Hindlimb muscle (tissue), 1 donor: Measurements from ENCODE around the gene GNG13. TPM values are rescaled to one million over a fixed set of nuclear protein-coding genes. Genes with fewer than 3 reads are reported as not detected.

Experiments
- DNase-seq: peaks from one replicate; pipeline ENCODE4 v3.0.0-alpha.2; 2013
- polyA plus RNA-seq: library from polyadenylated mRNA; unstranded; fragments of 120-200 nt; gene quantifications from one replicate; pipeline ENCODE4 v1.2.1, GENCODE V29; 2013; ENCODE audit not compliant: insufficient read length

GNG13 gene
- polyA plus RNA-seq, 1 donor: not detected

DNA sequence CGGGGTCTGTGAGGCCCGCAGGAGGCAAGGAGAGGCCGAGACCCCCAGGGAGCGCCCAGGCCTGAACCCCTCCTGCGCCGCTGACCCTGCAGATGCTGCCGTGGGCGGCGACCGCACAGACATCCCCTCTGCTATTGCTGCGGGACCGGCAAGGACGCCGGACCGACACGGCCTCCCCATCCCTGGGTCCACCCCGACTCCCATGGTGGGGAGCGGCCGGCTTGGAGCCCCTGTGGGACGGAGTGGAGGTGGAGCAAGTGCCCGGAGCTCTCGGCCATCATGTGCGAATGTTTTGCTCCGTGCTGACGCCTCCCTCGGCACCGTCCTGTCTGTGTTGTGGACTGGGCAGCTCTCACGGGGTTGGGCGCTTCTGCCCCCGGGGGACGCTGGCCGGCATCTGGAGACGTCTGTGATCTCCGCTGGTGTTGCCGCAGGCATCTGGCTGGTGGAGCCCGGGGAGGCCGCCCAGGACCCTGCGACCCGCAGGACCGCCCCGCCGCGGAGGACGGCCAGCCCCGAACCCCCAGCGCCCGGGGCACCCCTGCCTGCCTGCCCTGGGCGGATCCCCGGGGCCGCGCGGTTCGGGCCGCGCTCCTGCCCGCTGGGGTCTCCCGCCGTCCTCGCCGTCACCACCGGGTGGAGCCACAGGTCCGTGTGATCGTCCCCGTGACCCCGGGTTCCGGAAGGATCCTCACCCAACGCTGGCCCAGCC lies 12.8 kb upstream of the GNG13 start:
- DNase-seq: peak; percentile 46

- no peak for DNase-seq
Measured at GRCh38 chr16:808085-808386, 7.5 kb upstream of the GNG13 start.

GRCh38 chr16:807347-808084 lies 7.0 kb upstream of the GNG13 start:
- peak; percentile 95 for DNase-seq

GRCh38 chr16:805474-805873 lies 4.9 kb upstream of the GNG13 start:
- no peak for DNase-seq

DNA sequence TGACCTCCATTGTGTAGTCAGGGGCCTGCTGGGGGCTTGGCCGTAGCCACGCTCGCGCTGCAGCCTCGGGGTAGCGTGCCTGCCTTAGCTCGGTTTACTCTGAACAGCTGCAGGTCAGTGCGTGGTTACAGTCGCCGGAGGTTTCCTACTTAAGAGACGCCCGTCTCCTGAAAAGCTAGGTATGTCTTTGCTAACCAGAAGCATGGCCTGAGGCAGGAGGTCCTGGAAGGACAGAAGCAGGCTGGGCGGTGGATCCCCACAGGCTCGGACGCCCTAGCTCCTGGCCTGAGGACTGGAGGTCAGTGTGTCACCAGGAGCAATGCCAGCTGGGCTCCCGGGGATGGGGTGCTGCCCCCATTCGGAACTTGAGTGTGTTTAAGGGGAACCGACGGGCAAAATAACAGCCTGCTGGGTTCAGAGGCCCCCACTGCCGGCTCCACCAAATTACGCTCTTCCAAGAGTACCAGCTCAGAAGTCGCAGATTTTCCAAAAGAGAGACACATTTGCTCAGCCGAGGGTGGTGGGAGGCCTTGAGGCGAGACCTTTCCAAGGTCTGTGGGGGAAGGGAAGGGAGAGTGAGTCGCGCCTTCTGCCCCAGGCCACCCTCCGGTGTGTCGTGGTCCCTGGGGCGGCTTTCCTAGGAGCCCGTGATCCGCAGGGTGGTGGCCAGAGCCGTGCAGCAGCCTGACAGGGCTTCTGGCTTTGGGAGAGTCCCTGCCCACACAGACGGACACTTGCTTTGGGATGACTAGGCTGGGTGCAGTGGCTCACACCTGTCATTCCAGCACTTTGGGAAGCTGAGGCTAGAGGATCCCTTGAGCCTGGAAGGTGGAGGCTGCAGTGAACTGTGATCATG lies 3.9 kb upstream of the GNG13 start:
- no peak for DNase-seq

DNA sequence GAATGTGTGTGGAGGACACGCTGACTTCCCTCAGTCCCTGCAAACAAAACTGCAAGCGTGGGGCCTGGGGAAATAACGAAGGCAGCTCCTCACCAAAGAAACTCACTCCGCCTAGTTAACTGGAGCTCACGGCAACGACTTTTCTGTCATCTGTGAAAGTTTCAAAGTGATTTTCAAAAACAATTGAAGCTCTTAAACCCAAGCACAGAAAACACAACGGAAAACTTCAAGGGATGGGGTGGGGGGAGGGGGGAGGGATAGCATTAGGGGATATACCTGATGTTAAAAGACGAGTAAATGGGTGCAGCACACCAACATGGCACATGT lies 3.2 kb upstream of the GNG13 start:
- DNase-seq: no peak

DNA sequence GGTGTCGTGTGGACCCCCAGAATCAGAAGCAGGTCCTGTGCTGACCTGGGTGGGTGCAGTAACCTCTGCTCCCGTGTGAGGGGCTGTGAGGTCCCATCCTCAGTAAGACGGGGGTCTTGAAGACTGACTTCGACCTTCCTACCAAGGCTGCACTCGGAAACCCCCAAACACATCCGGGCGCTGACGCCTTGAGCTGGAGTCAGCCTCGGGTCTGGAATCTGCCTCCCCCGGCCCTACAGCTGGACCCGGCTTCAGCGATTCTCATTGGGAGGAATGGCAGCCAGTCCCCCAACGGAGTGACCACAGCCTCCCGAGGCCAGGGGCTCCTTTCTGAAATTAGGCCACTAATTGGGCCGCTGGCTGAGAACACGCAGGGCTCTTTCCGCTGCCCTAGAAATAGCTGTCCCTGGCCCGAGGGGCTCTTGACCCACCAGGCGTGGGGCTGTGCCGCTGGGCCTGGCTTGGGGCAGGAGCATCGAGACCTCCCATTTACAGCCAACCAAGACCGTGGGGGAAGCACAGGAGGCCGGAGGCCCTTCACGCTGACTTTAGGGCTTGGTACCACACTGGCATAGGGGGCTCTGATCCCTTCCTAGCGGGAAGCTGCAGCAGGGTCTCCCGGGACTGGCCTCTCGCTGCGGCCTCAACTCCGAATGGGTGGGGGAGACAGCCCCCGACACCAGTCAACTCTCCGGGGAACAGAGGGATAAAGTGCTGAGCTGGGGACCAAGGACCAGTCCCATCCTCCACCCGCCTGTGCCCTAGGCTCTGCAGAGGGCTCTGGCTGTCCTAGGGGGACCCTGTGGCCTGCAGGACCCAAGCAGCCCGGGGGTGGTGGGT lies 2.6 kb upstream of the GNG13 start:
- no peak for DNase-seq

- no peak for DNase-seq
Measured at GRCh38 chr16:802461-802860, 1.9 kb upstream of the GNG13 start.

DNA sequence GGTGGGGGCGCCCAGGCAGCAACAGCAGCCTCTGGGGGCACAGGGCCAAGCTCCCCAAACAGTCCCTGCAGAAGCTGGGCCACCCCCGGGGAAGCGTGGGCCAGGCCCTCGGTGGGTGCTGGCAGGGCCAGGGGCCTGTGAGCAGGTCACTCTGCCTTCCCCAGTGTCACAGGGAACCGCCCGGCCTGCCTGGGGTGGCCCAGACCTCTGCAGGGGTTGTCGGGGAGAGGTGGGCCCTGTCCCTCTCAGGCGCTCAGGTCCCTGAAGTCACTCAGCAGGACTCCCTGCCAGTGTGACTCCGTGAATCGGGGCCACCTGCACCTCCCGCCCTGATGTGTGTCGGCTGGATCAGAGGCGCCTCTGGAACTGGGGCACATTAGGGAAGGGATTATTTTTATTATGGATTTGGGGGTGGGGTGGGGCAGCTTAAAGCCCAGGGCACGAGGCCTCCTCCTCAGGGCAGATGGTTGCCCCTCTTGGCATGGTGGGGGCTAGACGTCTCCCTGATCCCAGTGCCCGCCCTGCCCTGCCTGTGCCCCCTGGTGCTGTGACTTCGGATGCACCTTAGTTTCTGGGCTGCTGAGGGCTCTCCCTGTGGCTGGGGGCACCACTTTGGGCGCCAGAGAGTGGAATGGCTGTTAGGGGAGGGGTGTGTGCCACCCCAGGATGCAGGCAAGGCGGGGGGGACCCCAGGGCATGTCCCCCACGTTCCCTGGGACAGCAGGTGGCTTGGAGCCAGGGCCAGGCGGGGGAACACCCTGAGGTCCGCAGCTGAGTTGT lies 1.2 kb upstream of the GNG13 start:
- DNase-seq: no peak

DNA sequence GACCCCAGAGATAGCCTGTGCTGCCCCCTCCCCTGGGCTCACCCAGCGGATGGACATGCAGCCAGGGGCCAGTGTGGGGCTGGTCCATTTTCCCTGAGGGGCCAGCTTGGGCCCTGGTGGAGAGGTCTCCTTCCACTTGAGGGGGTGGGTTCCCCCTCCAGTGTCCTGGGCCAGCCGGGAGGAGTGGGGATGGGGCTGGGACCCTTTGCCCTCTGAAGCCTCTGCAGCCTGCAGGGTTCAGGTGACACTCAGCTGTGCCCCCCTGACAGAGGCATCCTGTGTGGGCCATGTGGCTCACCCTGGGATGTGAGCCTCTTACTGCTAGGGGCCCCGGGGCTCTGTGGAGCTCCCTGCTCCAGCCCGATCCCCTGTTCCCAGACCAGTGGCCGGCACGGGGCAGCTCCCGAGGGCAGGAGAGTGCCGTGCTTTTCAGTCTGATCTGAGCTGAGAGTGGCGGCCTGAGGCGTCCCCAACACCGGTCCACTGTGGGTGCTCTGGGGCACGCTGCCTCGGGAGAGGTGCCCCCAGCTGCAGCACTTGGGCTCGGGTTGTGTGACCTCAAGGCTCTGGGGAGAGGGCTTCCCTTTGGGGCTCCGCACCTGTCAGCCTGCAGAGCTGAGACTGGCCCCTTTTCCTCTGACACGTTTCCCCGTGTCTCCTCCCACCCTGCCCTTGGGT lies 439 bp upstream of the GNG13 start:
- DNase-seq: no peak

DNA sequence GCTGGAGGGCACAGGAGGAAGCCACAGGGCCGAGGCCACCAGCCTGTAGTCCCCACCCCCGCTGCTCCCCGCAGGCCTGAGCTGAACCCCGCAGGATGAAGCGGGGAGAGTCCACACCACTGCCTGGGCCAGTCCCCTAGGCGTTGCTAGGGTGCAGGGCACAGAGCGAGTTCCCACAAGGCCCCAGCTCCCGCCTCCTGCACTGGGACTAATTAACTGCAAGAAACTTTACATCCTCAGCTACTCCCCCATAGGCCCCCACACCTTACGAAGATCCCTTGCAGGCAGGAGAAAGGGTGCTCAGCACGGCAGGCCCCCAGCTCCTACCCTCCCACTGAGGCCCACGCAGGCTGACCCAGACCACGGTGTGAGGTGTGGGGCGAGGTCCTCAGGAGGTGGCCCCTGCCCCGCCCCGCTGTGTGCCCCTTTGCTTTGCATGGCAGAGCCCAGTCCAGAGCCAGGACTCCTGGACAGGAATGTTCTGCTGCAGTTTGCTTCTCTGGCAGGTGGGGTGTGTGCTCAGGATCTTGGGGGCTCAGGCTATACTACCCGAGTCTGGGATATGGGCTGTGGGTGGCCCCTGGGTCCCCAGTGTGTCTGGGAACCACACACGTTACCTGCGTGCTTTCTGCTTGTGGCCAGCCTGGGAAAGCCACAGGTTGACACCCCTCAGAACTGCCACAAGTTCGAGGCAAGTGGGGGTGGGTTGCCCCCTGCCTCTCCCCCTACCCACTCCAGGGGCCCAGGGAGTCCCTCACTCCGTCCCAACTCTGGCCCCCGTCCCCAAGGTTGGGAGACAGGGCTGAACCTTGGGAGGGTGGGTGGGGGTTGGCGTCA lies 1.2 kb downstream of the GNG13 start:
- no peak for DNase-seq

DNA sequence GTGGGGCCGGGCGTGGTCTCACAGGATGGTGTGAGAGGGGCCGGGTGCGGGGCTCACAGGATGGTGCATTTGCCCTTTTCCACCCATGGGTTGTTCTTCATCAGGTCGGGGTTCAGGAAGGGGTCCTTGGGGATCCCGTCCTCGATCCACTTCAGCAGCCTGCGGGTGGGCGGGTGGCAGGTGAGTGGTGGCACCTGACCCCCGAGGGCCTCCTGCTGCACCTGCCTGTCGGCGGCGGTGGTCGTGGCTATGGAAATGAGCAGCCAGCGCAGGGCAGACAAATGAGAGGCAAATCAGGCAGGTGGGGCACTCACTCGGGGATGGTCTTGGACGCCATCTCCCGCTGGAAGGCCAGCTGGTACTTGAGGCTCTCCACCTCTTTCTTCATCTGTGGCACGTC lies 1.9 kb downstream of the GNG13 start:
- DNase-seq: no peak

DNA sequence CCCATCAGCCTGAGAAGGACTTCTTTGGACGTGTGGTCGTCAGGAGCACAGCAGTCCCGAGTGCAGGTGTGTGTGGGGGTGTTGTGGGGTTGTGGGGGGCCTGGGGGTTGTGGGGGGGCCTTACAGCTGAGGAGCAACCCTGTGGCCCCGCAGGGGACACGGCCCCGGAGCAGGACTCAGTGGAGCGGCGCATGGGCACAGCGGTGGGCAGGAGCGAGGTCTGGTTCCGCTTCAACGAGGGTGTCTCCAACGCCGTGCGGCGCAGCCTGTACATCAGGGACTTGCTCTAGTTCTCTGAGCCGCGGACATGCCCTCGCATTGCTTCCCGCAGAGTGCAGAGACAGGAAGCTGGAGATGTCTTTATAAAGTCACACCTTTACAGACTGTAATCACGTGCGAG lies 2.8 kb downstream of the GNG13 start:
- no peak for DNase-seq

DNA sequence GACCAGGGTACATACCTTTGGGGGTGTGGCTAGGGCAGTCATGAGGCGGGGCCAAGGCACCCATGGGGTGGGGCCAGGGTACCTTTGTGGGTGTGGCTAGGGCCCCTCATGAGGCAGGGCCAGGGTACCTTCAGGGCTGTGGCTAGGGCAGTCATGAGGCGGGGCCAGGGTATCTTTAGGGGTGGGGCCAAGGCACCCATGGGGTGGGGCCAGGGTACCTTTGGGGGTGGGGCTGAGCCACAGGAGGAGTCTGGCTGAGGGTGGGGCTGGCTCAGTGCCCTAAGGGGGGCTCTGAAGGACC lies 3.5 kb downstream of the GNG13 start:
- DNase-seq: no peak

DNA sequence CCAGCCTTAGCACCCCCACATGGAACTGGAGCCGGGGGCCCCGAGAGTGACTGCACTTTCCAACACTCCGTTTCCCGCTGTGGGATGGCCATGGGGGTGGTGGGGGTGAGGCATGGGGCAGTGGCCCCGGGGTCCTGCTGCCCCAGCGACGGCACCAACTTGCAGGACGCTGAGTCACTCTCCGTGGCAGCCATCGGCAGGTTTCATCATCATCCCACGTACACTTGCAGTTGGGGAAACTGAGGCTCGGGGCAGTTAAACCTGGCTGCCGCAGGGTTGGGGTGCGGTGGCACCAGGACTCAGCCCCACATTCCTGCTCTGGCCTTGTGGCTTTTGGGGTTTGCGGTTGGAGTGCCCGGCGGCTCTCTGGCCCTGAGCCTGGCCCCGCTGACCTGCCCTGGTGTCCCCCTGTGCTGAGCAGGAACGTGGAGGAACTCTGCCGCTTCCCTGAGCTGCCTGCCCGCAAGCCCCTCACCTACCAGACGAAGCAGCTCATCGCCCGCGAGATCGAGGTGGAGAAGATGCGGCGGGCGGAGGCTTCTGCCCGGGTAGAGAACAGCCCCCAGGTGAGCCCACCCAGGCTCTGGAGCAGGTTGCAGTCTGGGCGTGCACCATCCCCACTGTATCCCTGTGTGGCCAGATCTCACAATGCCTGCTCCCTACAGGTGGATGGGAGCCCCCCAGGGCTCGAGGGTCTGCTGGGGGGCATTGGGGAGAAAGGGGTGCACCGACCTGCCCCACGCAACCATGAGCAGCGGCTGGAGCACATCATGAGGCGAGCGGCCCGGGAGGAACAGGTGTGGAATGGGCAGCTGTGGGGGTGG lies 4.0 kb downstream of the GNG13 start:
- no peak for DNase-seq

- no peak for DNase-seq
Measured at GRCh38 chr16:795580-796229, 4.8 kb downstream of the GNG13 start.

- no peak for DNase-seq
Measured at GRCh38 chr16:794853-795466, 5.6 kb downstream of the GNG13 start.

DNA sequence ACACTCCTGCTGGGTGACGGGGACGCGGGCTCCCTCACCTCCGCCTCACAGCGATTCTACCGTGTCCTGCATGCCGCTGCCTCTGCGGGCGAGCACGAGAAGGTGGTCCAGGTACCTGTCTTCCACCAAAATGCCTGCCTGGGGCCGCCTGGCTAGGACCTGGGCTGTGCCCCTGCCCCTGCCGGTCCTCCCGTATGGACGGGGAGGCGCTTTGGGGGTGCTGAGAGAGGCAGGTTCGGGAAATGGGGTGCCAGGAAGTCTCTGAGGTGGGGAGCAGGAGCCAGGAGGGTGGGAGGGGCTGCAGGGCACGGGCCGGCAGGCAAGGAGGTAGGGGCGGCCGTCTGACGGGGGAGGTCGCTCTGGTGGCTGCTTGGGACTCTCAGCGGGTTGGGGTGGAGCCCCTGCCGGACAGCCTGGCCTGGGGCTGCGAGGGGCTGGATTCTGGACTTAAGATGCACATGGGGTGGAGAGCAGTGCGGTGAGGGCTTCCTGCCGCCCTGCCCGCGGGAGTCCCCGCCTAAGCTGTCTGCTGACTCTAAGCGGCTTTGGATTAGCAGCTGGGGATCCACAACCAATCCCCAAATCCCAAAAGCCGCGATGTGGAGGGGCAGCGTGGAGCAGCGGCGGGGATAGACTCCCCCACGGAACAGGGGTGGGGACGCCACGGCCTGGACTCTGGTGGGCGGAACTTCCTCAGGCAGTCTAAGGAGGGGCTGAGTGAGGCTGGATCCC lies 6.3 kb downstream of the GNG13 start:
- DNase-seq: no peak
